ENCODE results near the gene POLDIP2.

- TF ChIP-seq, protein P1, sequence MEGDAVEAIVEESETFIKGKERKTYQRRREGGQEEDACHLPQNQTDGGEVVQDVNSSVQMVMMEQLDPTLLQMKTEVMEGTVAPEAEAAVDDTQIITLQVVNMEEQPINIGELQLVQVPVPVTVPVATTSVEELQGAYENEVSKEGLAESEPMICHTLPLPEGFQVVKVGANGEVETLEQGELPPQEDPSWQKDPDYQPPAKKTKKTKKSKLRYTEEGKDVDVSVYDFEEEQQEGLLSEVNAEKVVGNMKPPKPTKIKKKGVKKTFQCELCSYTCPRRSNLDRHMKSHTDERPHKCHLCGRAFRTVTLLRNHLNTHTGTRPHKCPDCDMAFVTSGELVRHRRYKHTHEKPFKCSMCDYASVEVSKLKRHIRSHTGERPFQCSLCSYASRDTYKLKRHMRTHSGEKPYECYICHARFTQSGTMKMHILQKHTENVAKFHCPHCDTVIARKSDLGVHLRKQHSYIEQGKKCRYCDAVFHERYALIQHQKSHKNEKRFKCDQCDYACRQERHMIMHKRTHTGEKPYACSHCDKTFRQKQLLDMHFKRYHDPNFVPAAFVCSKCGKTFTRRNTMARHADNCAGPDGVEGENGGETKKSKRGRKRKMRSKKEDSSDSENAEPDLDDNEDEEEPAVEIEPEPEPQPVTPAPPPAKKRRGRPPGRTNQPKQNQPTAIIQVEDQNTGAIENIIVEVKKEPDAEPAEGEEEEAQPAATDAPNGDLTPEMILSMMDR (IDR thresholded peaks at IDR 0.05), result no peak
- TF ChIP-seq POLR2A (IDR thresholded peaks at IDR 0.05), result no peak
- TF ChIP-seq POLR2AphosphoS5 (IDR thresholded peaks at IDR 0.05), result no peak
- no peak for TF ChIP-seq EP300 (IDR thresholded peaks at IDR 0.05)
Measured at GRCh38 chr17:28306954-28307401, 50.3 kb downstream of the POLDIP2 start.

Data from upper lobe of left lung (tissue), 4 donors.